ENCODE measurements around the gene GOLGA3. TPM values are rescaled to one million over a fixed set of nuclear protein-coding genes. Genes with fewer than 3 reads are reported as not detected.

Gene GOLGA3
- total and polyA plus RNA-seq, 12 donors = 10.8 to 46.1 (median 34.8) TPM

GRCh38 chr12:132719141-132719953 lies 109.3 kb downstream of the GOLGA3 start:
- H3K9me3 ChIP-seq = no peaks in the 10 kb centered on the region
- intact Hi-C loops (cut with DNase I) = no loop called here
- 91 to 93% methylated on average over 31 of the region's 31 CpGs for WGBS, 2 donors
- ATAC-seq (peak in 1 of 8 donors; percentile 2), DNase-seq (no peak)
- H3K27me3 ChIP-seq = no peaks in the 10 kb centered on the region
- H3K27ac ChIP-seq = no peak overlapping the region
- peaks cover 0 to 96% (median 25%) of the 10 kb centered on the region in 9 donors for H3K36me3 ChIP-seq
- peaks cover 0 to 5% (median 0%) of the 10 kb centered on the region in 9 donors for H3K4me1 ChIP-seq
- H3K4me3 ChIP-seq = no peak overlapping the region
- no peak for TF ChIP-seq CTCF (IDR thresholded peaks at IDR 0.05)

Other genes with a start within 250 kb of the GOLGA3 start
- gene LRCOL1, start 218.3 kb downstream of the GOLGA3 start, total RNA-seq = under 1 TPM in 1 of 10 donors, not detected in 9; 0.28 TPM
- under 1 TPM in 1 of 2 donors, not detected in 1; 0.17 TPM for gene LRCOL1, start 218.3 kb downstream of the GOLGA3 start, polyA plus RNA-seq
- gene P2RX2, start 210.1 kb downstream of the GOLGA3 start, total RNA-seq = not detected
- gene P2RX2, start 210.1 kb downstream of the GOLGA3 start, polyA plus RNA-seq = not detected
- 10 to 100 TPM in 4 of 10 donors, 1 to 10 TPM in 6; 6.8 to 22.8 (median 8.8) TPM for gene POLE, start 141.5 kb downstream of the GOLGA3 start, total RNA-seq
- gene POLE, start 141.5 kb downstream of the GOLGA3 start, polyA plus RNA-seq = 10 to 100 TPM; 11.2 to 25.8 TPM
- gene PXMP2, start 141.3 kb downstream of the GOLGA3 start, total RNA-seq = 10 to 100 TPM; 29.0 to 75.6 (median 46.7) TPM
- 10 to 100 TPM; 17.7 to 62.4 TPM for gene PXMP2, start 141.3 kb downstream of the GOLGA3 start, polyA plus RNA-seq
- gene PGAM5, start 118.0 kb downstream of the GOLGA3 start, total RNA-seq = 10 to 100 TPM; 22.7 to 37.6 (median 31.7) TPM
- gene PGAM5, start 118.0 kb downstream of the GOLGA3 start, polyA plus RNA-seq = 10 to 100 TPM; 17.5 to 24.9 TPM
- gene ANKLE2, start 67.0 kb downstream of the GOLGA3 start, total RNA-seq = 10 to 100 TPM; 23.5 to 39.4 (median 30.5) TPM
- 10 to 100 TPM; 17.4 to 23.1 TPM for gene ANKLE2, start 67.0 kb downstream of the GOLGA3 start, polyA plus RNA-seq
- 10 to 100 TPM; 10.2 to 19.5 (median 15.0) TPM for gene CHFR, start 58.7 kb upstream of the GOLGA3 start, total RNA-seq
- 10 to 100 TPM; 14.4 to 27.2 TPM for gene CHFR, start 58.7 kb upstream of the GOLGA3 start, polyA plus RNA-seq
- 10 to 100 TPM in 9 of 10 donors, 1 to 10 TPM in 1; 9.3 to 14.4 (median 12.3) TPM for gene ZNF605, start 127.4 kb upstream of the GOLGA3 start, total RNA-seq
- 1 to 10 TPM; 2.0 to 9.7 TPM for gene ZNF605, start 127.4 kb upstream of the GOLGA3 start, polyA plus RNA-seq
- 1 to 10 TPM; 2.8 to 6.2 (median 4.1) TPM for gene ZNF26, start 157.5 kb upstream of the GOLGA3 start, total RNA-seq
- gene ZNF26, start 157.5 kb upstream of the GOLGA3 start, polyA plus RNA-seq = 1 to 10 TPM; 2.3 to 3.0 TPM
- 10 to 100 TPM; 13.3 to 23.0 (median 18.3) TPM for gene ZNF84, start 208.6 kb upstream of the GOLGA3 start, total RNA-seq
- gene ZNF84, start 208.6 kb upstream of the GOLGA3 start, polyA plus RNA-seq = 10 to 100 TPM in 1 of 2 donors, 1 to 10 TPM in 1; 4.6 to 12.0 TPM

Data from heart right ventricle (tissue), 16 donors.